ENCODE measurements around the gene SLC29A3.

The SLC29A3 gene

DNA sequence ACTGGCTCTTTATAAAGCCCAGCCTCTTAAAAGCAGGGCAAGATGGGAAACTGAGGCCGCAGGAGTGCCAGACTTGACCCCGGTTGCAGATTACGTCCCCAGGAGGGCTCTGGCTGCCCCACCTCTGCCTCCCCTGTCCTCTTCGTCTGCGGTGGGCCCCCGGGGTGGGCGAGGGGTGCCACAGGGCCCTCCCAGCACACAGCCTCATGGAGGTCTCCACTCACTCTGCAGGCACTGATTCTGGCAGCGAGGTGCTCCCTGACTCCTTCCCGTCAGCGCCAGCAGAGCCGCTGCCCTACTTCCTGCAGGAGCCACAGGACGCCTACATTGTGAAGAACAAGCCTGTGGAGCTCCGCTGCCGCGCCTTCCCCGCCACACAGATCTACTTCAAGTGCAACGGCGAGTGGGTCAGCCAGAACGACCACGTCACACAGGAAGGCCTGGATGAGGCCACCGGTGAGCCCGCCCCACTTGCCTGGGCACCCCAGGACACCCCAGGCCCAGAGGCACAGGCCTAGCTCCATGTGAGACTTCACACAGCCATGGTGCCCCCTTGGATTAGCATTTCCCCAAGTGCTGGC is 39.4 kb upstream of the SLC29A3 start:
- Mint-ChIP-seq H3K4me1 (ENCODE audit: low read depth) (peaks cover 2% of the 10 kb centered on the region), H3K4me3 (no peak overlapping the region), H3K36me3 (ENCODE audit: low read depth) (no peaks in the 10 kb centered on the region), H3K9me3 (no peaks in the 10 kb centered on the region), H3K27me3 (ENCODE audit: low read depth) (no peaks in the 10 kb centered on the region), H3K27ac (no peak overlapping the region)

DNA sequence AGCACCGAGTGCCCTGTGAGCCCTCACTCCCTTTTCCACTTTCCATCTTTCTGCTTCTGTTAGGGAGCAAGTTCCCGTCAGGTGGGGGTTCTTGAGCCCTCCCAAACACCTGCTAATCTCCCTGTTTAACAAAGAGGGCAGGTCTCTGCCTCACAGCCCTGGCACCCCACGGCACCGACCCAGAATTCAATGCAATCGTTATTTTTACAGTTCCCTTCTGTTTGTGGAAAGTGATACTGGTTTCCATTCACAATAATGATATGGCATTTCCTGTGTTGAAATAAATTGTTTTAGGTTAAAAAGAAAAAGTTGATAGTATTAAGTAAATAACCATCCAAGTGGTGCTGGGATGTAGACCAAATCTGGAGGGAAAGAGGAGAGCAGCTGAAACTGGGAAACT is 38.8 kb upstream of the SLC29A3 start:
- H3K4me3 Mint-ChIP-seq = no peak overlapping the region
- H3K36me3 Mint-ChIP-seq (ENCODE audit: low read depth) = no peaks in the 10 kb centered on the region
- no peak overlapping the region for H3K27ac Mint-ChIP-seq
- H3K4me1 Mint-ChIP-seq (ENCODE audit: low read depth) = peaks cover 1% of the 10 kb centered on the region
- no peaks in the 10 kb centered on the region for H3K27me3 Mint-ChIP-seq (ENCODE audit: low read depth)
- H3K9me3 Mint-ChIP-seq = no peaks in the 10 kb centered on the region

DNA sequence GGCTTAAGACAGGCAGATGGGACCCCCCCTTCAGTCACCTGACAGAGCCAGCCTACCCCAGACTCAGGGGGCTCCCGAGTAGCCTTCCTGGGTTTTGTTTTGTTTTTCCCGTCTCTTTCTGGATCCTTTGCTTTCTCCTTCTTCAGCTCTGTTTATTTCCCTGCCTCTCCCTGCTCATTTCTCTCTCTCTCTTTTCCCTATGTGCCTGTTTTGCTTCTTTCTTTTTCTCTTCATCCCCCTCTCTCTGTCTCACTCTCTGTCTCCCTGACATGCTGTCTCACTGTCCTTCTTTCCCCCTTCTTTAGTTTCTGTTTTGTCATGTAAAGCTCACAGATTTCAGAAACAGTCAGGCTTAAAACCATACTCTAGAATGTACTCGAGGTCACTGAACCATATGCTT is 38.2 kb upstream of the SLC29A3 start:
- Mint-ChIP-seq H3K4me1 (ENCODE audit: low read depth) (no peaks in the 10 kb centered on the region), H3K9me3 (no peaks in the 10 kb centered on the region), H3K27ac (no peak overlapping the region), H3K27me3 (ENCODE audit: low read depth) (no peaks in the 10 kb centered on the region), H3K4me3 (no peak overlapping the region), H3K36me3 (ENCODE audit: low read depth) (no peaks in the 10 kb centered on the region)

DNA sequence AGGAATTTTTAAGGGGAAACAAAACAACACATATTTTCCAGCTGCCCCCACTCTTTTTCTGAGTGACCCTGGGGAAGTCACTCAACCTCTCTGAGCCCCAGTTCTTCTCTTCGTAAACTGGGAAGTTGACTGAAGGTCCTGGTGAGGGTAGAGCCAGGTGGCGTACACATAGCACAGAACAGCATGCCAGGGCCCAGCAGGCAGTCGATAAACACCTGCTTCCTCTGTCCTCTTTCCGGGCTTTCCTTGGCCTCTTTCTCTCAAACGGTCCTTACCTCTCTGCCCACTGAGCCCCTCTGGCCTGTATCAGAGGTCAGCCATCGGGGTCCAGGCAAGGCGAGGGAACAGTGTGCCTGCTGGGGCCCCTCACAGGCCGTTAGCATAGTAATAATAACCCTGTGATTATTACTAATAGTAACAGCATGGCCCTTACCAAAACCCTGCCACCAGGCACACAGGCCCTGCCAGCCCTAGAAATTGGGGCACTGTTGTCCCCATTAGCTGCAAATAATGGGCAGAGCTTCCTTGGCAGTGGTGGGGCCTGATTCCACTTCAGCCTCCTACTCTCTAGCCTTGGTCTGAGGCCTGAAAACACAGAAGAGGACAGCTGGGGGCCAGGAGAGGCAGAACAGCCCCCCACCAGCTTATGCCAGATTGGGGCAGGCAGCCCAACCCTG is 37.3 kb upstream of the SLC29A3 start:
- Mint-ChIP-seq H3K9me3 (no peaks in the 10 kb centered on the region), H3K4me3 (no peak overlapping the region), H3K27me3 (ENCODE audit: low read depth) (no peaks in the 10 kb centered on the region), H3K36me3 (ENCODE audit: low read depth) (no peaks in the 10 kb centered on the region), H3K27ac (no peak overlapping the region), H3K4me1 (ENCODE audit: low read depth) (no peaks in the 10 kb centered on the region)

DNA sequence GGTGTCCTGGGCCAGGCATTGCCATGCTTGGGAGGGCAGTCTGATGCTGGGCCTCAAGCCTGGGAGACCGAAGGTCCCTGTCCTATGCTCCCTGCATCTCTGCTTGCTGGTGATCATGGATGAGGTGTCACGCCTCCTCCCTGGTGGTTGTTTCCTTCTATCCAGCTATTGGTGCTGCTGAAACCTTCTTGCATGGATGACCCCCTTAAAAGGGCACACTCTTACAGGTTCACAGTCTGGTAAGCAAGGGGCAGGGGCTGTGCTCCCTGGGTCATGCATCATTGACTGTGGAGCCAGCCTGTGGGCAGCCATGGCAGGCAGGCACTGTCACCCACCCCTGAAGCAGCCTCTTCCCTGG is 36.8 kb upstream of the SLC29A3 start:
- no peaks in the 10 kb centered on the region for H3K9me3 Mint-ChIP-seq
- H3K4me3 Mint-ChIP-seq = no peak overlapping the region

DNA sequence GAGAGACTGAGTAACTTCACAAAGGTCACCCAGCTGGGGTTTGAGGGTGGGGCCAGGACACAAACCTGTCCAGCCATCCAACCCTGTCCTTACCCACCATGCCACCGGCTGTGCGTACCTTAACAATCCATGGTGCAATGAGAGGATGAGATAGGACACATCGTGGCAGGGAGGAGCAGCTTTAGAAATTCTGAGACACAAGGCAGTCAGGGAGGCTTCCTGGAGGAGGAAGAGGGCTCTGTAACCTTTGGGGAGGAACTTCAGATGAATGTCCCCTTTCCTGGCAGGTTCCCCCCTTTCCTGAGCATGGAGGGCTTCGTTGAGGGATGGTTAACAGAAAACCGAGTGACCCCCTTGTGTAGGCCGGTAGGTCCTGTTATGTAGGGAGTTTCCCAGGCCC is 35.6 kb upstream of the SLC29A3 start:
- no peak overlapping the region for H3K27ac Mint-ChIP-seq
- no peaks in the 10 kb centered on the region for H3K36me3 Mint-ChIP-seq (ENCODE audit: low read depth)
- H3K9me3 Mint-ChIP-seq = no peaks in the 10 kb centered on the region
- no peaks in the 10 kb centered on the region for H3K27me3 Mint-ChIP-seq (ENCODE audit: low read depth)
- no peaks in the 10 kb centered on the region for H3K4me1 Mint-ChIP-seq (ENCODE audit: low read depth)
- H3K4me3 Mint-ChIP-seq = no peak overlapping the region

More for the DNA sequence above, 36.8 kb upstream of the SLC29A3 start:
- Mint-ChIP-seq H3K27ac (no peak overlapping the region), H3K27me3 (ENCODE audit: low read depth) (no peaks in the 10 kb centered on the region), H3K36me3 (ENCODE audit: low read depth) (no peaks in the 10 kb centered on the region), H3K4me1 (ENCODE audit: low read depth) (no peaks in the 10 kb centered on the region)

DNA sequence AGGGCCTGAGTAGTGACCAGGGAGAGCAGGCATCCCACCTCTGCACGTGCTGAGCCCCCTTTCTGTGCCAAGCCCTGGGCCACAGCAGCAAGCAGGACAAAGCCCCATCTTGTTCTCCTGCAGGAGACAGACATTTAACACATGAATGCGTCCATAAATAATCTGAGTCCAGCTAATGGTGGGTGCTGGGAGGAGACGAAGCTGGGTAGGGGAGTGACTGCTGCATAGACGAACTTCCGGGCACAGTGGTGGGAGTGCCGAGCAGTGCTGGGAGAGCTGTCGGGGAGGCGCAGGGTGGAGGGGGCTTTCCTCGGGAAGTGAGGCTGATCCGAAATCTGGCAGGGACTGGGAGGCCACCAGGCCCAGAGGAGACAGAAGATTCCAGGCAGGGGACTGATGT is 35.2 kb upstream of the SLC29A3 start:
- Mint-ChIP-seq H3K27ac (no peak overlapping the region), H3K4me3 (no peak overlapping the region), H3K27me3 (ENCODE audit: low read depth) (no peaks in the 10 kb centered on the region), H3K36me3 (ENCODE audit: low read depth) (no peaks in the 10 kb centered on the region), H3K9me3 (no peaks in the 10 kb centered on the region), H3K4me1 (ENCODE audit: low read depth) (no peaks in the 10 kb centered on the region)

DNA sequence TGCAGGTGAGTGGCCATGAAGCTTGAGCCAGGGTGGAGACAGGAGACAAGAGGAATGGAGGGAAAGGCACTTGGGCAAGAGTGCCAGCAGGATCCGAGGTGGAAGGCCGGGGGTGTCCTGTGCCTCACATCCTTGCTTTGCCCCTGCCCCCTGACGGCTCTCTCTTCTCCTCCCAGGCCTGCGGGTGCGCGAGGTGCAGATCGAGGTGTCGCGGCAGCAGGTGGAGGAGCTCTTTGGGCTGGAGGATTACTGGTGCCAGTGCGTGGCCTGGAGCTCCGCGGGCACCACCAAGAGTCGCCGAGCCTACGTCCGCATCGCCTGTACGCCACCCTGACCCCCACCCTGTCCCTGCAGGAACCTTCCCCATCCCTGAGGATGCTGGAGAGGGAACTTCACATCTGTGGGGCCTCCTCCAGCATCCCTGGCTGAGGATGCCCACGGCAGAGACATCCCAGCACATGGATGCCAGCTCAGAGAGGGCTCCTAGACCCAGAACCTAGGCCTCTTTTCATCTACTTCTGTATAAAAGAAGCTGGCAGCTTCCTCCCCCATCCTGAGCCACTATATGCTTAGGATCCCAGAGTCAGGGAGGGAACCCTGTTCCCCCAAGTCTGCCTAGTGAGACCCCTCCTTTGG is 34.4 kb upstream of the SLC29A3 start:
- H3K4me1 Mint-ChIP-seq (ENCODE audit: low read depth) = no peaks in the 10 kb centered on the region
- H3K36me3 Mint-ChIP-seq (ENCODE audit: low read depth) = no peaks in the 10 kb centered on the region
- no peak overlapping the region for H3K4me3 Mint-ChIP-seq
- no peaks in the 10 kb centered on the region for H3K9me3 Mint-ChIP-seq
- H3K27me3 Mint-ChIP-seq (ENCODE audit: low read depth) = no peaks in the 10 kb centered on the region
- H3K27ac Mint-ChIP-seq = no peak overlapping the region

DNA sequence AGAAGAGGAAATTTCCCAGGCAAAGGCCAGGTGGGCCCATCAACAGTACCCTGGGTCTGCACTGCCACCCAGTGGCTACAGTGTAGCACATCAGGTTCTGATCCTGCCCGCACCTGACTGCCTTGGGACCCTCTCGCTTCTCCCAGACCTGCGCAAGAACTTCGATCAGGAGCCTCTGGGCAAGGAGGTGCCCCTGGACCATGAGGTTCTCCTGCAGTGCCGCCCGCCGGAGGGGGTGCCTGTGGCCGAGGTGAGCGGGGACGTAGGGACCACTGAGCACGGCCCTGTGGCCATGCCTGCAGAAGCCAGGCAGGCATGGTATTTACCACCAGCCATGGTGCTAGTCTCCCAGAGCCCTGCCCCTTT is 33.9 kb upstream of the SLC29A3 start:
- no peak overlapping the region for H3K27ac Mint-ChIP-seq
- no peaks in the 10 kb centered on the region for H3K27me3 Mint-ChIP-seq (ENCODE audit: low read depth)
- no peaks in the 10 kb centered on the region for H3K9me3 Mint-ChIP-seq
- H3K36me3 Mint-ChIP-seq (ENCODE audit: low read depth) = no peaks in the 10 kb centered on the region
- no peak overlapping the region for H3K4me3 Mint-ChIP-seq
- no peaks in the 10 kb centered on the region for H3K4me1 Mint-ChIP-seq (ENCODE audit: low read depth)

DNA sequence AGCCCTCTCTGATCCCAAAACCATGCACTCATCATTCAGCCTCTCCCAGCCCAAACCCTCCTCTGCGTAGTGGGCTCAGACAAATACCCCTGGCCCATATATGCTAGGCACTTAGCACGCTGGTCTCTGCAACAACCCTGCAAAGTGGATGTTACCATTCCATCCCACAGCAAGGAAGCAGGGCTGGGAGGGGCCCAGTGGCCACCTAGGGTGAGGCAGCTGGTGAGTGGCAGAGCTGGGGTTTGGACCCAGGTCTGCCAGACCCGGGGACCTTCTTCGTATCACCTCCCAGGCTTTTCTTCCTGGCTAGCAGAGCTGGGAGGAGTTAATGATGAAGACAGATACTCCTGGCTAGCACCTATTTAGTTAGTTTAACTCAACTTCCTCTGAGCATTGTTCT is 33.1 kb upstream of the SLC29A3 start:
- H3K27me3 Mint-ChIP-seq (ENCODE audit: low read depth) = no peaks in the 10 kb centered on the region
- H3K4me1 Mint-ChIP-seq (ENCODE audit: low read depth) = no peaks in the 10 kb centered on the region
- no peak overlapping the region for H3K27ac Mint-ChIP-seq
- H3K9me3 Mint-ChIP-seq = no peaks in the 10 kb centered on the region
- H3K4me3 Mint-ChIP-seq = no peak overlapping the region
- H3K36me3 Mint-ChIP-seq (ENCODE audit: low read depth) = no peaks in the 10 kb centered on the region

DNA sequence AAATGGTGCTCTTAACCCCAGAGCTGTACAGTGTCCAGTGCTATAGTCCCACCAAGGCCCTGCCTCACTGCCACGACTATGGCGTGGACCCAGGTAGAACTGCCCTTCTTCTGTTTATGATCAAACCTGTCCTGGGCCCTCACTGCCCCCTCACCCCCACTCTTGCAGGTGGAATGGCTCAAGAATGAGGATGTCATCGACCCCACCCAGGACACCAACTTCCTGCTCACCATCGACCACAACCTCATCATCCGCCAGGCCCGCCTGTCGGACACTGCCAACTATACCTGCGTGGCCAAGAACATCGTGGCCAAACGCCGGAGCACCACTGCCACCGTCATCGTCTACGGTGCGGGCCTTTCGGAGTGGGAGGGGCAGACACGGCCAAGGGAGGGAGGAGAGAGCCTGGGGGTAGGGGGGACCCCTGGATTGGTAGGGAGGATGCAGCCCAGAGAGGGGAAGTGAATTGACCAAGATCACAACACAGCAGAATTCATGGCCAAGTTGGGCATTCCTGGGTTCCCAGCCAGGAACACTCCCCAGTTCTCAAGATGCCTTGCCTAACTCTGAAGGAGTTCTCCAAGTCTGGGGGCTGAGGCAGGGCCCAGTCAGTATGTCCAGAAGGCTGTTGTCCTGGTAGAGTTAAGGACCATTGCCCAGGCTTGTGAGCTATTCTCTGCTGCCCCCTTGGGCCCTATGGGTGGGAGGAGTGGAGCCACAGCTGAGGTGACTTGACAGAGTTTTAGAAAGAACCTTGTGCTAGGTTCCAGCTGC is 32.4 kb upstream of the SLC29A3 start:
- H3K27me3 Mint-ChIP-seq (ENCODE audit: low read depth) = no peaks in the 10 kb centered on the region
- no peak overlapping the region for H3K4me3 Mint-ChIP-seq
- no peaks in the 10 kb centered on the region for H3K9me3 Mint-ChIP-seq
- H3K36me3 Mint-ChIP-seq (ENCODE audit: low read depth) = no peaks in the 10 kb centered on the region
- no peaks in the 10 kb centered on the region for H3K4me1 Mint-ChIP-seq (ENCODE audit: low read depth)
- H3K27ac Mint-ChIP-seq = no peak overlapping the region

DNA sequence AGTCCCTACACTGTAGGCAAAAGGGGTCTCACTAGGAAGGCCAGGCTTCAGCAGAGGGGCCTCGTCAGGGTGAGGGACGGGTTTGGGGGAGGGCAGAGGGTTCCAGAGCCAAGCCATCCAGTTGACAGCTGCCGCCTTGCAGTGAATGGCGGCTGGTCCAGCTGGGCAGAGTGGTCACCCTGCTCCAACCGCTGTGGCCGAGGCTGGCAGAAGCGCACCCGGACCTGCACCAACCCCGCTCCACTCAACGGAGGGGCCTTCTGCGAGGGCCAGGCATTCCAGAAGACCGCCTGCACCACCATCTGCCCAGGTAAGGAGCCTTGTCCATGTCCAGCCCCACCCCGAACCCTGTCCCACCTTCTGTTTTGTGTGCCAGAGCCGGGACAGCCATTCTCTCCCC is 31.6 kb upstream of the SLC29A3 start:
- Mint-ChIP-seq H3K4me3 (no peak overlapping the region), H3K9me3 (no peaks in the 10 kb centered on the region), H3K36me3 (ENCODE audit: low read depth) (no peaks in the 10 kb centered on the region), H3K27me3 (ENCODE audit: low read depth) (no peaks in the 10 kb centered on the region), H3K4me1 (ENCODE audit: low read depth) (no peaks in the 10 kb centered on the region), H3K27ac (no peak overlapping the region)

DNA sequence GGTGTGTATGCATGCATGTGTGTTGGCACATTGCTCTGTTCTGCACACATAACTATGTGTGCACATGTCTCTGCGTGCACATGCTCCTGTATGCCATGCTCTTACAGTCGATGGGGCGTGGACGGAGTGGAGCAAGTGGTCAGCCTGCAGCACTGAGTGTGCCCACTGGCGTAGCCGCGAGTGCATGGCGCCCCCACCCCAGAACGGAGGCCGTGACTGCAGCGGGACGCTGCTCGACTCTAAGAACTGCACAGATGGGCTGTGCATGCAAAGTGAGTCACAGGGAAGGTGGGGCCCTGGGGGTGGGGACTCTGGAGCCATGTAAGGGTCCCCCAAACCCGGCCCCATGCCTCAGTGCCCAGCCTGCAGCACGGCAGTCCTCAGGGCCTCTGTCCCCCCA is 30.6 kb upstream of the SLC29A3 start:
- Mint-ChIP-seq H3K27me3 (ENCODE audit: low read depth) (no peaks in the 10 kb centered on the region), H3K4me3 (no peak overlapping the region), H3K9me3 (no peaks in the 10 kb centered on the region)

DNA sequence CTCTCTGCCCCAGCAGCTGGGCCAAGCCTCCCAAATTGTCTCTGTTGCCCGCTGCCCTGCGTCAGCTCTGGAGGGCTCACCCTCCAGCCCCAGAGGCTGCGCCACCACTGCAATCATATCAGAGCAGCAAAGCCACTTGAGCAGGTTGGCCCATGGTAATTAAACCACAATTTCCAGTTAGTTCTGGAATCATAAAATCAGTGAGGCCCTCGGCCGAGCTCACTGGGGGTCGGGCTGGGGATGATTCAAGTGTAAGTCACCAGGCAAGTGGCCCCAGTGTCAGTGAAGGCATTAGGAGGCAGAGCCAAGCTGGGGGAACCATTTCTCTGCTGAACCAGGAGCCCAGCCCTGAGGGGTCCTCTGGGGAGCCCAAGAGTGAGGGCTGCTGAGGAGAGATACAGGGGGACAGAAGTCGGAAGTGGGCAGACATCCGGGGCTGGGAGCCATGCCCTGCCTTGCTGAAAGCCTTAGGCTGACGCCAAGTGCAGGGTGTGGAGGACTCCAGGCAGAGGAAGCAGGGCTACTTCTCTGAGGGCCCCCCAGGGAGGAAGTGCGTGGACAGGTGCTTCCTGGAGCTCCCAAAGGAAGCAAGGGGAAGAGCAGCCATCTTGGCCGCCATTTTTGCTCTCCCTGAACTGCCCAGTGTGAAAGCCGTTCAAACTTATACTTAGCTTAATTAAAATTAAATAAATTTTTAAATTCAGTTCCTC is 29.5 kb upstream of the SLC29A3 start:
- Mint-ChIP-seq H3K4me3 (no peak overlapping the region), H3K36me3 (ENCODE audit: low read depth) (no peaks in the 10 kb centered on the region), H3K4me1 (ENCODE audit: low read depth) (no peaks in the 10 kb centered on the region), H3K27ac (no peak overlapping the region), H3K27me3 (ENCODE audit: low read depth) (no peaks in the 10 kb centered on the region), H3K9me3 (no peaks in the 10 kb centered on the region)

More for the DNA sequence above, 30.6 kb upstream of the SLC29A3 start:
- no peaks in the 10 kb centered on the region for H3K4me1 Mint-ChIP-seq (ENCODE audit: low read depth)
- no peak overlapping the region for H3K27ac Mint-ChIP-seq
- H3K36me3 Mint-ChIP-seq (ENCODE audit: low read depth) = no peaks in the 10 kb centered on the region
